ENCODE results near the gene REL.

REL gene

GRCh38 chr2:60906395-60906794 is 25.0 kb downstream of the REL start:
- H3K36me3 ChIP-seq (ENCODE audit: control insufficient read depth in 2 of 2, insufficient read depth in 1 of 2, low read length in 2 of 2), result peaks cover 12 to 27% of the 10 kb centered on the region in 2 experiments
- CTCF ChIA-PET, result no interaction called here
- no peak overlapping the region for H3K4me3 ChIP-seq (ENCODE audit: low read depth, low read length)
- POLR2A ChIA-PET, result no interaction called here
- H3K27ac ChIP-seq (ENCODE audit: extremely low read depth, low read depth, low read length), result no peak overlapping the region
- H3K9me3 ChIP-seq (ENCODE audit: control insufficient read depth, insufficient read depth, low read depth, low read length), result no peaks in the 10 kb centered on the region
- TF ChIP-seq, protein P1, sequence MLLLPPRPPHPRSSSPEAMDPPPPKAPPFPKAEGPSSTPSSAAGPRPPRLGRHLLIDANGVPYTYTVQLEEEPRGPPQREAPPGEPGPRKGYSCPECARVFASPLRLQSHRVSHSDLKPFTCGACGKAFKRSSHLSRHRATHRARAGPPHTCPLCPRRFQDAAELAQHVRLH (tag by site-specific recombination; IDR thresholded peaks at IDR 0.05), result no peak
- TF ChIP-seq ZNF792 (tag by site-specific recombination; IDR thresholded peaks at IDR 0.05) (no peak), HOXC10 (CRISPR knock-in tag; IDR thresholded peaks at IDR 0.05) (no peak), PRDM1 (tag by site-specific recombination; IDR thresholded peaks at IDR 0.05) (no peak), ZNF658 (tag by site-specific recombination; IDR thresholded peaks at IDR 0.05) (no peak), GLI4 (tag by site-specific recombination; IDR thresholded peaks at IDR 0.05) (no peak), ZNF37A (tag by site-specific recombination; IDR thresholded peaks at IDR 0.05) (no peak), ZNF623 (tag by site-specific recombination; IDR thresholded peaks at IDR 0.05) (no peak), TSHZ1 (tag by site-specific recombination; IDR thresholded peaks at IDR 0.05; ENCODE audit: borderline replicate concordance) (no peak), ZNF621 (tag by site-specific recombination; IDR thresholded peaks at IDR 0.05) (no peak), ZNF704 (tag by site-specific recombination; IDR thresholded peaks at IDR 0.05) (no peak), MZF1 (tag by site-specific recombination; IDR thresholded peaks at IDR 0.05; ENCODE audit: borderline replicate concordance) (no peak), ZSCAN18 (tag by site-specific recombination; IDR thresholded peaks at IDR 0.05) (no peak), HIC1 (tag by site-specific recombination; IDR thresholded peaks at IDR 0.05) (no peak), ZNF488 (tag by site-specific recombination; IDR thresholded peaks at IDR 0.05) (no peak), ZNF768 (tag by site-specific recombination; IDR thresholded peaks at IDR 0.05) (no peak), SETDB1 (IDR thresholded peaks at IDR 0.05; ENCODE audit: insufficient read length, low read length) (no peak), KLF10 (tag by site-specific recombination; IDR thresholded peaks at IDR 0.05) (no peak)
- TF ChIP-seq, protein P2, sequence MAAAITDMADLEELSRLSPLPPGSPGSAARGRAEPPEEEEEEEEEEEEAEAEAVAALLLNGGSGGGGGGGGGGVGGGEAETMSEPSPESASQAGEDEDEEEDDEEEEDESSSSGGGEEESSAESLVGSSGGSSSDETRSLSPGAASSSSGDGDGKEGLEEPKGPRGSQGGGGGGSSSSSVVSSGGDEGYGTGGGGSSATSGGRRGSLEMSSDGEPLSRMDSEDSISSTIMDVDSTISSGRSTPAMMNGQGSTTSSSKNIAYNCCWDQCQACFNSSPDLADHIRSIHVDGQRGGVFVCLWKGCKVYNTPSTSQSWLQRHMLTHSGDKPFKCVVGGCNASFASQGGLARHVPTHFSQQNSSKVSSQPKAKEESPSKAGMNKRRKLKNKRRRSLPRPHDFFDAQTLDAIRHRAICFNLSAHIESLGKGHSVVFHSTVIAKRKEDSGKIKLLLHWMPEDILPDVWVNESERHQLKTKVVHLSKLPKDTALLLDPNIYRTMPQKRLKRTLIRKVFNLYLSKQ (tag by site-specific recombination; IDR thresholded peaks at IDR 0.05; ENCODE audit: borderline replicate concordance), result no peak
- no peaks in the 10 kb centered on the region for H3K4me1 ChIP-seq (ENCODE audit: control insufficient read depth, insufficient read depth, low read length)

Measured in HEK293 (cell line).